PFSK-1 (cell line): ENCODE results near the gene WDR17.

Experiments
- FOXP2 ChIP-seq: optimal IDR thresholded peaks from 2 replicates; pipeline ENCODE3; 2011; ENCODE audit warnings: borderline replicate concordance, control low read depth, inconsistent platforms; ENCODE audit not compliant: insufficient read depth; ENCODE audit errors: extremely low read length, extremely low read depth
- POLR2AphosphoS5 ChIP-seq: IDR thresholded peaks from 2 replicates; pipeline ENCODE4 v1.6.1; 2012; ENCODE audit warnings: low read depth, mild to moderate bottlenecking, control low read depth, low read length, moderate library complexity
- SIN3A ChIP-seq: IDR thresholded peaks from 2 replicates; pipeline ENCODE4 v1.6.1; 2012; ENCODE audit warnings: mild to moderate bottlenecking, low read length, moderate library complexity, borderline replicate concordance; ENCODE audit not compliant: insufficient read depth
- TAF1 ChIP-seq: IDR thresholded peaks from 2 replicates; pipeline ENCODE4 v1.6.1; 2012; ENCODE audit warnings: low read length, control low read depth, borderline replicate concordance; ENCODE audit not compliant: insufficient read depth
- TF ChIP-seq, protein P1 (sequence below), 2 experiments: IDR thresholded peaks; 2 replicates each; pipeline versions ENCODE4 v1.6.1 to v1.8.0; 2011 to 2012; ENCODE audit warnings: low read depth in 2 of 2, low read length in 2 of 2, control low read depth in 1 of 2, inconsistent platforms in 1 of 2, mild to moderate bottlenecking in 1 of 2, moderate library complexity in 1 of 2; ENCODE audit not compliant: insufficient read depth in 1 of 2

Gene WDR17

GRCh38 chr4:176134670-176135069, 69.0 kb downstream of the WDR17 start:
- no peak for TF ChIP-seq POLR2AphosphoS5
- no peak for TF ChIP-seq TAF1
- TF ChIP-seq FOXP2, result no peak
- no peak for TF ChIP-seq SIN3A
- TF ChIP-seq, protein P1, sequence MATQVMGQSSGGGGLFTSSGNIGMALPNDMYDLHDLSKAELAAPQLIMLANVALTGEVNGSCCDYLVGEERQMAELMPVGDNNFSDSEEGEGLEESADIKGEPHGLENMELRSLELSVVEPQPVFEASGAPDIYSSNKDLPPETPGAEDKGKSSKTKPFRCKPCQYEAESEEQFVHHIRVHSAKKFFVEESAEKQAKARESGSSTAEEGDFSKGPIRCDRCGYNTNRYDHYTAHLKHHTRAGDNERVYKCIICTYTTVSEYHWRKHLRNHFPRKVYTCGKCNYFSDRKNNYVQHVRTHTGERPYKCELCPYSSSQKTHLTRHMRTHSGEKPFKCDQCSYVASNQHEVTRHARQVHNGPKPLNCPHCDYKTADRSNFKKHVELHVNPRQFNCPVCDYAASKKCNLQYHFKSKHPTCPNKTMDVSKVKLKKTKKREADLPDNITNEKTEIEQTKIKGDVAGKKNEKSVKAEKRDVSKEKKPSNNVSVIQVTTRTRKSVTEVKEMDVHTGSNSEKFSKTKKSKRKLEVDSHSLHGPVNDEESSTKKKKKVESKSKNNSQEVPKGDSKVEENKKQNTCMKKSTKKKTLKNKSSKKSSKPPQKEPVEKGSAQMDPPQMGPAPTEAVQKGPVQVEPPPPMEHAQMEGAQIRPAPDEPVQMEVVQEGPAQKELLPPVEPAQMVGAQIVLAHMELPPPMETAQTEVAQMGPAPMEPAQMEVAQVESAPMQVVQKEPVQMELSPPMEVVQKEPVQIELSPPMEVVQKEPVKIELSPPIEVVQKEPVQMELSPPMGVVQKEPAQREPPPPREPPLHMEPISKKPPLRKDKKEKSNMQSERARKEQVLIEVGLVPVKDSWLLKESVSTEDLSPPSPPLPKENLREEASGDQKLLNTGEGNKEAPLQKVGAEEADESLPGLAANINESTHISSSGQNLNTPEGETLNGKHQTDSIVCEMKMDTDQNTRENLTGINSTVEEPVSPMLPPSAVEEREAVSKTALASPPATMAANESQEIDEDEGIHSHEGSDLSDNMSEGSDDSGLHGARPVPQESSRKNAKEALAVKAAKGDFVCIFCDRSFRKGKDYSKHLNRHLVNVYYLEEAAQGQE (IDR thresholded peaks at IDR 0.05; ENCODE audit: insufficient read depth in 1 of 2, low read depth in 2 of 2, low read length in 2 of 2), result no peak

- TF ChIP-seq SIN3A, result no peak
- TF ChIP-seq, protein P1 (IDR thresholded peaks at IDR 0.05; ENCODE audit: insufficient read depth in 1 of 2, low read depth in 2 of 2, low read length in 2 of 2), result no peak
- no peak for TF ChIP-seq FOXP2
- TF ChIP-seq TAF1, result no peak
- TF ChIP-seq POLR2AphosphoS5, result no peak
Measured at GRCh38 chr4:176137631-176138030, 72.0 kb downstream of the WDR17 start.

DNA sequence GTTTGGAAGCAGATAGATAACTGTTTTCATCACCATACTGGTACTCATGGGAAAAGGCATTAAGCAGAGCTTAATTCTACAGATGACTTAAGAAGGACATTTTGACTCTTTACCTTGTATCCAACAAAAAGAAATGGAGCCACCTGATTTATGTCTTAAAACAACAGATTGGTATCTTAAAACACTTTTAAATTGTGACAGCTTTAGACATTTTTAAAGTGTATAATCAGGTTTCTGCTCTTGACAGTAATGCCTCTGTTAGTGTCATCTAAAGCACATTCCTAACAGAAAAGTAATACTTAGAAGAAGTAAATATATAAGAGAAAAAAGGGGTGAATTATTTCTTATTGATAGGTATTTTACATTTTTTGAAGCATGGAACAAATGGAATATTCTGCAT, 73.9 kb downstream of the WDR17 start:
- no peak for TF ChIP-seq FOXP2
- no peak for TF ChIP-seq SIN3A
- TF ChIP-seq TAF1, result no peak
- TF ChIP-seq, protein P1 (IDR thresholded peaks at IDR 0.05; ENCODE audit: insufficient read depth in 1 of 2, low read depth in 2 of 2, low read length in 2 of 2), result no peak
- no peak for TF ChIP-seq POLR2AphosphoS5

DNA sequence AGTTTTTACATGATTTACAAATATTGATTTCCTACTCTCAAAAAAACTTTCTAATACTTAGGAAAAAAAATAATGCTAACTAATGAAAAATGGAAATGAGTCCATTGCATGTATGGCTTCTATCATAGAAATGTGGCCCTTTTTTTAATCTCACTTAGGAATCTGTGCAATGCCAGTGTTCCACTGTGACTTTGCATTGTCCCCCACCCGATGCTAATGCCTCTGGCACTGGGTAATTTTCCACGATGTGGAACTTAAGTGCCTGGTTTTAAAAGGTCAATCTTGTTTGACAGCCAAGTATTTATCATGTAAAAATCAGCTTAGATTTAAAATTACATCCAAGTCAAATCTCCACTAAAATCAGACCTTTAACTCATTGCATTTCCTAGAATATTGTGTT, 76.6 kb downstream of the WDR17 start:
- no peak for TF ChIP-seq TAF1
- TF ChIP-seq FOXP2, result no peak

DNA sequence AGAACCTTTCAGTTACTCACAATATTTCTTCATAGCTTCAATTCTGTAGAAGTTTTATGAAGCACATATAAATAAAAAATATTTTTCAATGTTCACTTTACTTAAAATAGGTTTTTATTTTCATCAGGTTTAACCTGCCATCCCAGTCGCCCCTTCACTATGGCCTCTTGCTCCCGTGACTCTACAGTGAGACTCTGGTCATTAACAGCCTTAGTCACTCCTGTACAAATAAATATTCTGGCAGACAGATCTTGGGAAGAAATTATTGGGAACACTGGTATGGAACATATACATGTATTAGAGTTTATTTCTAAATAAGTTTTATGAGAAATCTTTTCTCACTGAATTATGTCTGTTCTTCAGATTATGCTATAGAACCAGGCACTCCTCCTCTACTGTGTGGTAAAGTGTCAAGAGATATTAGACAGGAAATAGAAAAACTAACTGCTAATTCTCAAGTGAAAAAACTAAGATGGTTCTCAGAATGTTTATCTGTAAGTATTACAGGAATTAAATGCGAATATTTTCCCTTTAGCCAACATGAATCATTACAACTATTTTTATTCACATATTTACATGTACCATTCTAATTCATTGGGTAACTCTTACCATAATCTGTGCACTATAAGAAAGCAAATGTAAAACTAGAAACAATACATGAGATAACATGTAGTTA, 84.2 kb downstream of the WDR17 start:
- TF ChIP-seq SIN3A, result no peak
- TF ChIP-seq FOXP2, result no peak
- TF ChIP-seq TAF1, result no peak
- TF ChIP-seq POLR2AphosphoS5, result no peak
- TF ChIP-seq, protein P1 (IDR thresholded peaks at IDR 0.05; ENCODE audit: insufficient read depth in 1 of 2, low read depth in 2 of 2, low read length in 2 of 2), result no peak
